GM23248 (cell line): ENCODE data around the gene STX16.

Experiments used
- EZH2 ChIP-seq: fragments of 200-600 bp; sonication (generic); IDR thresholded peaks from 2 replicates; pipeline ENCODE4 v1.6.1; 2018; ENCODE audit warnings: antibody characterized with exemption, mild to moderate bottlenecking; ENCODE audit not compliant: insufficient read depth, poor library complexity, severe bottlenecking
- EZH2phosphoT487 ChIP-seq: fragments of 200-600 bp; sonication (generic); IDR thresholded peaks from 2 replicates; pipeline ENCODE4 v1.6.1; 2018; ENCODE audit warnings: antibody characterized with exemption, moderate library complexity, mild to moderate bottlenecking, low read depth; ENCODE audit not compliant: insufficient read depth

DNA sequence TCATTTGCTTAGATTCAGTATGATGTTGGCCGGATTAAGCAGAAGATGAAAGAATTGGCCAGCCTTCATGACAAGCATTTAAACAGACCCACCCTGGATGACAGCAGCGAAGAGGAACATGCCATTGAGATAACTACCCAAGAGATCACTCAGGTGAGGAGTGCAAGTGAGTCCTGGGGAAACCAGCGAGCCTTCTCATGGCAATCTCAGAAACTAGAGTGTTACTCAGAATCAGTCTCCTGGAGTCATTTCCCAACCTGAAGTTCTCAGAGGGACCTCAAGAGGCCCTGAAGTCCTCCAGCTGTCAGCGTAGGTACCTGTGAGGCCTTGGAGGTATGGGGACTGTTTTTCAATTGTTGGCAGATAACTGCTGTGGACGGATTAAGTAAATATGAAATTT, 16.9 kb downstream of the STX16 start:
- no peak for TF ChIP-seq EZH2phosphoT487
- no peak for TF ChIP-seq EZH2
